Measurements from ENCODE around the gene LYZL1. TPM values are rescaled to one million over a fixed set of nuclear protein-coding genes. Genes with fewer than 3 reads are reported as not detected.

The LYZL1 gene
- total RNA-seq, 1 experiment from 2014 or later = not detected

- intact Hi-C loops (cut with micrococcal nuclease; ENCODE audit: unreplicated experiment) = no loop called here
- Histone ChIP-seq H3K36me3 (ENCODE audit: low read depth) (no peaks in the 10 kb centered on the region), H3F3A (ENCODE audit: insufficient read depth, low read depth) (no peaks in the 10 kb centered on the region), H3K9me2 (ENCODE audit: insufficient read depth) (no peaks in the 10 kb centered on the region), H3K79me2 (ENCODE audit: low read depth) (no peaks in the 10 kb centered on the region), H3K27ac (no peak overlapping the region), H3K4me1 (replicated peaks; ENCODE audit: insufficient read depth) (no peaks in the 10 kb centered on the region), H3K4me2 (no peak overlapping the region), H3K27me3 (ENCODE audit: insufficient read depth, low read depth) (no peaks in the 10 kb centered on the region; the same call in 1 of the 2 replicates), H4K20me1 (ENCODE audit: insufficient read depth) (no peaks in the 10 kb centered on the region), H3K9me3 (ENCODE audit: insufficient read depth, low read depth) (no peaks in the 10 kb centered on the region), H2AFZ (no peak overlapping the region), H3K4me3 (no peak overlapping the region)
- ChIA-PET CTCF (no interaction called here), POLR2A (ENCODE audit: unreplicated experiment) (no interaction called here)
- no peak for TF ChIP-seq EZH2 (IDR thresholded peaks at IDR 0.05; ENCODE audit: low read depth)
- no peak for TF ChIP-seq CTCF (conservative IDR thresholded peaks at IDR 0.05)
- no peak for DNase-seq
- BruUV-seq (replicated peaks) = no TSS peak
Measured at GRCh38 chr10:29297678-29298077, 8.8 kb downstream of the LYZL1 start.

GRCh38 chr10:29301359-29301910, 12.6 kb downstream of the LYZL1 start:
- 0 out of 2 replicates have a peak, but pooled peaks cover 4% of the 10 kb centered on the region for H3K4me1 ChIP-seq (replicated peaks; ENCODE audit: insufficient read depth)
- no peak overlapping the region for H2AFZ ChIP-seq
- H3K27me3 ChIP-seq (ENCODE audit: insufficient read depth, low read depth) = no peaks in the 10 kb centered on the region
- no TSS peak for BruUV-seq (replicated peaks)
- intact Hi-C loops (cut with micrococcal nuclease; ENCODE audit: unreplicated experiment) = no loop called here
- H3K9me2 ChIP-seq (ENCODE audit: insufficient read depth) = no peaks in the 10 kb centered on the region
- H3K27ac ChIP-seq = no peak overlapping the region
- CTCF ChIA-PET = no interaction called here
- no peaks in the 10 kb centered on the region for H3F3A ChIP-seq (ENCODE audit: insufficient read depth, low read depth)
- no peaks in the 10 kb centered on the region for H3K9me3 ChIP-seq (ENCODE audit: insufficient read depth, low read depth)
- H3K4me3 ChIP-seq = no peak overlapping the region
- no peaks in the 10 kb centered on the region for H4K20me1 ChIP-seq (ENCODE audit: insufficient read depth)
- POLR2A ChIA-PET (ENCODE audit: unreplicated experiment) = no interaction called here
- DNase-seq = no peak
- H3K36me3 ChIP-seq (ENCODE audit: low read depth) = no peaks in the 10 kb centered on the region
- no peak overlapping the region for H3K4me2 ChIP-seq
- TF ChIP-seq EZH2 (IDR thresholded peaks at IDR 0.05; ENCODE audit: low read depth) (no peak), CTCF (conservative IDR thresholded peaks at IDR 0.05) (no peak)
- no peaks in the 10 kb centered on the region for H3K79me2 ChIP-seq (ENCODE audit: low read depth)

- 0 out of 2 replicates have a peak, but pooled peaks cover 4% of the 10 kb centered on the region for H3K4me1 ChIP-seq (replicated peaks; ENCODE audit: insufficient read depth)
- no peaks in the 10 kb centered on the region for H3F3A ChIP-seq (ENCODE audit: insufficient read depth, low read depth)
- ChIA-PET POLR2A (ENCODE audit: unreplicated experiment) (no interaction called here), CTCF (no interaction called here)
- no TSS peak for BruUV-seq (replicated peaks)
- H4K20me1 ChIP-seq (ENCODE audit: insufficient read depth) = no peaks in the 10 kb centered on the region
- H3K36me3 ChIP-seq (ENCODE audit: low read depth) = no peaks in the 10 kb centered on the region
- no peak for DNase-seq
- intact Hi-C loops (cut with micrococcal nuclease; ENCODE audit: unreplicated experiment) = no loop called here
- H3K9me3 ChIP-seq (ENCODE audit: insufficient read depth, low read depth) = no peaks in the 10 kb centered on the region
- H3K4me2 ChIP-seq = no peak overlapping the region
- no peak overlapping the region for H3K27ac ChIP-seq
- no peak for TF ChIP-seq CTCF (conservative IDR thresholded peaks at IDR 0.05)
- TF ChIP-seq EZH2 (IDR thresholded peaks at IDR 0.05; ENCODE audit: low read depth) = no peak
- no peaks in the 10 kb centered on the region for H3K27me3 ChIP-seq (ENCODE audit: insufficient read depth, low read depth)
- no peaks in the 10 kb centered on the region for H3K9me2 ChIP-seq (ENCODE audit: insufficient read depth)
- H3K4me3 ChIP-seq = no peak overlapping the region
- no peak overlapping the region for H2AFZ ChIP-seq
- no peaks in the 10 kb centered on the region for H3K79me2 ChIP-seq (ENCODE audit: low read depth)
Measured at GRCh38 chr10:29302499-29302898, 13.6 kb downstream of the LYZL1 start.
